Endothelial cell of umbilical vein (primary cell): Measurements from ENCODE around the gene PTGS1. TPM values are rescaled to one million over a fixed set of nuclear protein-coding genes. Genes with fewer than 3 reads are reported as not detected.

Experiments used
- BruUV-seq: library from RNA; stranded (reverse); fragments of 400-500 nt; replicated peaks from 2 replicates; lab custom pipeline; 2021; lab: Mats Ljungman, UMichigan
- CTCF ChIA-PET: fragments of 300-600, 350-600 bp; sonication (Branson Sonifier 250); formaldehyde crosslinking; loops from one replicate; lab custom pipeline; 2021; ENCODE audit warnings: antibody characterized with exemption, inconsistent platforms; lab: Charles Lee
- POLR2A ChIA-PET: fragments of 300-600, 350-600 bp; sonication (Branson Sonifier 250); formaldehyde crosslinking; loops from one replicate; lab custom pipeline; 2021; ENCODE audit warnings: antibody characterized with exemption, inconsistent platforms; lab: Charles Lee
- DNase-seq: peaks from one replicate; pipeline ENCODE4 v3.0.0-alpha.2; 2011; ENCODE audit warnings: low read depth, low spot score
- FAIRE-seq: peaks from 2 replicates; lab custom pipeline; 2011; peaks lifted over from hg19 to GRCh38; lab: Jason Lieb, UNC
- H2AFZ ChIP-seq: 2 replicates; pipeline ENCODE4 v1.6.0; 2012; ENCODE audit warnings: low read depth, low read length, control low read depth, inconsistent platforms
- H3K27ac ChIP-seq: 2 replicates; pipeline ENCODE4 v1.5.1; 2011; ENCODE audit warnings: low read depth, mild to moderate bottlenecking, control low read depth, low read length, moderate library complexity; ENCODE audit not compliant: insufficient read depth
- H3K27me3 ChIP-seq, 2 experiments: 2 replicates each; pipeline versions ENCODE4 v1.6.0 to v1.6.1; 2011; ENCODE audit warnings: low read length in 2 of 2, mixed read lengths in 1 of 2; ENCODE audit not compliant: control insufficient read depth in 2 of 2, insufficient read depth in 2 of 2
- H3K36me3 ChIP-seq, 2 experiments: 2 replicates in 1 of 2; 3 replicates in 1 of 2; pipeline ENCODE4 v1.5.1; 2011; ENCODE audit warnings: low read length in 2 of 2, mild to moderate bottlenecking in 1 of 2, moderate library complexity in 1 of 2; ENCODE audit not compliant: control insufficient read depth in 2 of 2, insufficient read depth in 2 of 2; ENCODE audit errors: extremely low read depth in 1 of 2
- H3K4me1 ChIP-seq: 3 replicates; pipeline ENCODE4 v1.5.1; 2011; ENCODE audit warnings: mild to moderate bottlenecking, low read length; ENCODE audit not compliant: control insufficient read depth, insufficient read depth; ENCODE audit errors: extremely low read depth
- H3K4me2 ChIP-seq: 2 replicates; pipeline ENCODE4 v1.6.1; 2011; ENCODE audit warnings: low read length, control low read depth, mixed read lengths; ENCODE audit not compliant: insufficient read depth
- H3K4me3 ChIP-seq, 3 experiments: fragments of 200-600 bp in 1 of 3; sonication (generic), shearing (Covaris generic) in 1 of 3; replicated peaks in 1 of 3; 2 replicates each; pipeline ENCODE4 v1.5.1; 2011 to 2016; ENCODE audit warnings: control low read depth in 3 of 3, low read length in 3 of 3, mild to moderate bottlenecking in 2 of 3, inconsistent platforms in 1 of 3, low read depth in 1 of 3, moderate library complexity in 1 of 3; ENCODE audit not compliant: insufficient read depth in 1 of 3
- H3K79me2 ChIP-seq: 2 replicates; pipeline ENCODE4 v1.6.0; 2012; ENCODE audit warnings: low read length, inconsistent platforms; ENCODE audit not compliant: control insufficient read depth, insufficient read depth
- H3K9ac ChIP-seq: replicated peaks from 2 replicates; pipeline ENCODE3; 2011; ENCODE audit warnings: low read length, control low read depth; ENCODE audit not compliant: insufficient read depth; ENCODE audit errors: extremely low read depth
- H3K9me1 ChIP-seq: replicated peaks from 3 replicates; pipeline ENCODE4 v1.6.0; 2011; ENCODE audit warnings: mild to moderate bottlenecking, low read length; ENCODE audit not compliant: control insufficient read depth, insufficient read depth; ENCODE audit errors: extremely low read depth
- H3K9me3 ChIP-seq: replicated peaks from 2 replicates; pipeline ENCODE4 v1.5.1; 2012; ENCODE audit warnings: low read length, inconsistent platforms; ENCODE audit not compliant: control insufficient read depth, insufficient read depth
- H4K20me1 ChIP-seq: replicated peaks from 2 replicates; pipeline ENCODE3; 2011; ENCODE audit warnings: mild to moderate bottlenecking, low read length; ENCODE audit not compliant: control insufficient read depth, insufficient read depth; ENCODE audit errors: extremely low read depth
- CTCF ChIP-seq, 2 donors: IDR thresholded peaks; 1 replicate in 1 of 2; 2 replicates in 1 of 2; pipeline ENCODE4 v1.5.1; 2011; ENCODE audit warnings: low read length in 2 of 2, mild to moderate bottlenecking in 2 of 2, moderate library complexity in 2 of 2, control low read depth in 1 of 2, inconsistent platforms in 1 of 2, low read depth in 1 of 2; ENCODE audit not compliant: insufficient read depth in 1 of 2; ENCODE audit errors: extremely low read depth in 1 of 2
- EZH2 ChIP-seq: IDR thresholded peaks from 2 replicates; pipeline ENCODE4 v1.6.1; 2012; ENCODE audit warnings: borderline replicate concordance, low read depth, mild to moderate bottlenecking, moderate library complexity, low read length, inconsistent platforms; ENCODE audit not compliant: severe bottlenecking
- FOS ChIP-seq: IDR thresholded peaks from 2 replicates; pipeline ENCODE4 v1.6.1; 2011; ENCODE audit warnings: mild to moderate bottlenecking, low read length, moderate library complexity, borderline replicate concordance; ENCODE audit not compliant: insufficient read depth
- GATA2 ChIP-seq: IDR thresholded peaks from 2 replicates; pipeline ENCODE4 v1.7.0; 2011; ENCODE audit warnings: low read depth, mild to moderate bottlenecking, moderate library complexity, mixed read lengths, low read length; ENCODE audit not compliant: insufficient read length, insufficient read depth
- JUN ChIP-seq: IDR thresholded peaks from 2 replicates; pipeline ENCODE4 v1.6.1; 2011; ENCODE audit warnings: borderline replicate concordance, low read depth; ENCODE audit not compliant: insufficient read length, insufficient read depth
- MAX ChIP-seq: IDR thresholded peaks from 2 replicates; pipeline ENCODE4 v1.6.1; 2011; ENCODE audit not compliant: insufficient read depth, insufficient read length
- MYC ChIP-seq: IDR thresholded peaks from one replicate; pipeline ENCODE4 v1.6.1; 2011; ENCODE audit warnings: mild to moderate bottlenecking, low read depth, low read length
- POLR2A ChIP-seq: IDR thresholded peaks from 2 replicates; pipeline ENCODE4 v1.6.1; 2012; ENCODE audit warnings: low read depth, mild to moderate bottlenecking, control low read depth, low read length
- POLR2AphosphoS5 ChIP-seq: IDR thresholded peaks from 2 replicates; pipeline ENCODE4 v1.6.1; 2012; ENCODE audit warnings: low read depth, mild to moderate bottlenecking, control low read depth, low read length, moderate library complexity; ENCODE audit not compliant: insufficient read depth
- dilution Hi-C: fragments of 300-500 bp; cut with MboI; formaldehyde crosslinking; loops from one replicate; pipeline ENCODE4 v1.15.0; 2019; ENCODE audit warnings: low sequenced_read_pairs; ENCODE audit not compliant: extremely low pct_ligation_motif_present
- intact Hi-C: fragments of 100-400 bp; cut with micrococcal nuclease; formaldehyde crosslinking; loops from one replicate; pipeline ENCODE4 v1.10.0; 2022
- polyA plus RNA-seq, 4 experiments: library from polyadenylated mRNA; depleted of rRNA in 3 of 4; stranded (reverse) in 3 of 4; unstranded in 1 of 4; fragments of >200 nt; gene quantifications; 2 replicates each; pipeline versions ENCODE4 v1.2.1 to v1.2.3, GENCODE V29; 2011 to 2012; ENCODE audit warnings: missing spikeins in 1 of 4
- total RNA-seq: library from RNA; stranded (reverse); gene quantifications from 2 replicates; pipeline ENCODE4 v1.2.3, GENCODE V29; 2021

The PTGS1 gene
- total and polyA plus RNA-seq, 2 donors (not counting 3 experiments of a cell fraction or from before 2014, with no cell fraction given) = 37.6 to 45.2 TPM

- Histone ChIP-seq H3K36me3 (no peaks in the 10 kb centered on the region), H4K20me1 (no peaks in the 10 kb centered on the region), H3K4me2 (no peak overlapping the region), H3K4me3 (no peak overlapping the region), H3K27me3 (no peaks in the 10 kb centered on the region), H3K9me3 (no peaks in the 10 kb centered on the region), H3K4me1 (peaks cover 33% of the 10 kb centered on the region), H2AFZ (no peak overlapping the region), H3K27ac (no peak overlapping the region), H3K79me2 (no peaks in the 10 kb centered on the region), H3K9me1 (no peaks in the 10 kb centered on the region), H3K9ac (no peak overlapping the region)
- FAIRE-seq = no peak
- intact Hi-C loops = no loop called here
- ChIA-PET POLR2A (no interaction called here), CTCF (interaction anchor here (1.2 kb wide), 1 partner anchor 13 kb away, joined by 3 read pairs; no protein-coding TSS in a partner anchor)
- dilution Hi-C loops = no loop called here
- BruUV-seq = no TSS peak
- no peak for DNase-seq
- TF ChIP-seq CTCF (IDR thresholded peaks at IDR 0.05; ENCODE audit: extremely low read depth in 1 of 2, insufficient read depth in 1 of 2, low read depth in 1 of 2, low read length in 2 of 2) = no peak
- TF ChIP-seq GATA2 = no peak
- no peak for TF ChIP-seq MYC
- TF ChIP-seq POLR2A = no peak
- TF ChIP-seq FOS = no peak
- no peak for TF ChIP-seq MAX
- TF ChIP-seq POLR2AphosphoS5 = no peak
- no peak for TF ChIP-seq JUN
- no peak for TF ChIP-seq EZH2
Measured at GRCh38 chr9:122381206-122381950, 10.6 kb downstream of the PTGS1 start.
